Ovary (tissue), 3 donors: ENCODE data around the gene CD68.

ENCODE experiments used
- CTCF ChIP-seq, 3 donors: fragments of 450-650 bp in 2 of 3; fragments of 200-600 bp in 1 of 3; IDR thresholded peaks; one replicate each; pipeline versions ENCODE4 v1.5.1 to v1.8.0; 2016 to 2022; ENCODE audit warnings: antibody characterized with exemption in 3 of 3, mild to moderate bottlenecking in 1 of 3
- EP300 ChIP-seq: sonication (generic); formaldehyde crosslinking; IDR thresholded peaks from one replicate; pipeline ENCODE4 v1.6.1; 2017; ENCODE audit warnings: antibody characterized with exemption
- POLR2A ChIP-seq: fragments of 450-650 bp; IDR thresholded peaks from one replicate; pipeline ENCODE4 v1.6.1; 2017; ENCODE audit warnings: antibody characterized with exemption, mild to moderate bottlenecking, moderate library complexity
- donor health status: DM: no; HTN: no; CAD: no.

DNA sequence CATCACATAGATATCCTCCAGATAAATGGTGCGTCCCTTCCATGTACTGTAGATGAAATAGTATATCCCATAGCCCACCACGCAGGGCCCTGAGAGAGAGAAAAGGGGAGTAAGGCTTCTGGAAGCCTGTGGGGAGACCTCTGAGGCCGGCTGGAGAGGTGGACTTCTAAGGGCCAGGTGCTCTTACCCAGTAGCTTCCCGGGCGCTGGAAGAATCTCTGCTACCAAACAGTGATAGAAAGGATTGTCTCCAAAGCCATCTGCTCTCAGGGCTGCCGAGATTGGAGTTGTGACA is 47.5 kb downstream of the CD68 start:
- TF ChIP-seq CTCF (IDR thresholded peaks at IDR 0.05) (no peak), POLR2A (no peak), EP300 (no peak)
